HG03521 (cell line): ENCODE measurements around the gene KDM6A.

Source experiments
- ATAC-seq: cut with Tn5 transposase; IDR thresholded peaks from one replicate; pipeline ENCODE4 v1.9.1; 2021; ENCODE audit warnings: mild to moderate bottlenecking, moderate library complexity; ENCODE audit not compliant: unreplicated experiment

The KDM6A gene

GRCh38 chrX:45157647-45158046 is 284.7 kb downstream of the KDM6A start:
- ATAC-seq: no peak
